ENCODE results near the gene RPGR. TPM values are rescaled to one million over a fixed set of nuclear protein-coding genes. Genes with fewer than 3 reads are reported as not detected.

RPGR gene
- total and polyA plus RNA-seq, 3 donors from 2014 or later, result 8.0 to 25.6 (median 21.0) TPM

GRCh38 chrX:38368774-38369173, 41.5 kb upstream of the RPGR start:
- Histone ChIP-seq H3K27ac (no peak overlapping the region), H3K4me1 (no peaks in the 10 kb centered on the region), H3K4me3 (no peak overlapping the region), H3K9me3 (no peaks in the 10 kb centered on the region), H3K36me3 (ENCODE audit: low read depth, missing control alignments) (no peaks in the 10 kb centered on the region), H3K27me3 (no peaks in the 10 kb centered on the region)
- no peak for DNase-seq
- intact Hi-C loops (cut with DNase I; ENCODE audit: low total_unique reads), result no loop called here
- 50 to 82% methylated on average over 1 to 2 of the region's 2 CpGs for WGBS, 2 donors
- TF ChIP-seq CTCF (IDR thresholded peaks at IDR 0.05), result no peak
- no peak for TF ChIP-seq POLR2A (IDR thresholded peaks at IDR 0.05)

- no peaks in the 10 kb centered on the region for H3K27me3 ChIP-seq
- H3K9me3 ChIP-seq, result no peaks in the 10 kb centered on the region
- no peaks in the 10 kb centered on the region for H3K36me3 ChIP-seq (ENCODE audit: low read depth, missing control alignments)
- no peak for DNase-seq
- H3K27ac ChIP-seq, result no peak overlapping the region
- no peaks in the 10 kb centered on the region for H3K4me1 ChIP-seq
- 74 to 84% methylated on average over 2 to 3 of the region's 3 CpGs for WGBS, 2 donors
- TF ChIP-seq POLR2A (IDR thresholded peaks at IDR 0.05), result no peak
- no peak for TF ChIP-seq CTCF (IDR thresholded peaks at IDR 0.05)
- no peak overlapping the region for H3K4me3 ChIP-seq
- intact Hi-C loops (cut with DNase I; ENCODE audit: low total_unique reads), result no loop called here
Observed at GRCh38 chrX:38365954-38366353, 38.6 kb upstream of the RPGR start.

GRCh38 chrX:38363046-38363445, 35.7 kb upstream of the RPGR start:
- Histone ChIP-seq H3K4me3 (no peak overlapping the region), H3K4me1 (no peaks in the 10 kb centered on the region), H3K36me3 (ENCODE audit: low read depth, missing control alignments) (no peaks in the 10 kb centered on the region), H3K9me3 (no peaks in the 10 kb centered on the region), H3K27me3 (no peaks in the 10 kb centered on the region), H3K27ac (no peak overlapping the region)
- intact Hi-C loops (cut with DNase I; ENCODE audit: low total_unique reads), result no loop called here
- no peak for DNase-seq
- TF ChIP-seq POLR2A (IDR thresholded peaks at IDR 0.05) (no peak), CTCF (IDR thresholded peaks at IDR 0.05) (no peak)

GRCh38 chrX:38357747-38358673, 30.7 kb upstream of the RPGR start:
- Histone ChIP-seq H3K9me3 (no peaks in the 10 kb centered on the region), H3K4me1 (no peaks in the 10 kb centered on the region), H3K27ac (no peak overlapping the region), H3K27me3 (no peaks in the 10 kb centered on the region), H3K36me3 (ENCODE audit: low read depth, missing control alignments) (no peaks in the 10 kb centered on the region), H3K4me3 (no peak overlapping the region)
- WGBS, 2 donors, result 48 to 52% methylated on average over 4 of the region's 4 CpGs
- intact Hi-C loops (cut with DNase I; ENCODE audit: low total_unique reads), result no loop called here
- DNase-seq, result no peak
- TF ChIP-seq POLR2A (IDR thresholded peaks at IDR 0.05), result no peak

GRCh38 chrX:38356401-38356800, 29.1 kb upstream of the RPGR start:
- H3K4me3 ChIP-seq, result no peak overlapping the region
- intact Hi-C loops (cut with DNase I; ENCODE audit: low total_unique reads), result no loop called here
- H3K27me3 ChIP-seq, result no peaks in the 10 kb centered on the region
- H3K36me3 ChIP-seq (ENCODE audit: low read depth, missing control alignments), result no peaks in the 10 kb centered on the region
- WGBS, 2 donors, result 90 to 91% methylated on average over 8 of the region's 8 CpGs
- no peak for DNase-seq
- H3K9me3 ChIP-seq, result no peaks in the 10 kb centered on the region
- TF ChIP-seq CTCF (IDR thresholded peaks at IDR 0.05), result no peak
- no peak for TF ChIP-seq POLR2A (IDR thresholded peaks at IDR 0.05)
- H3K27ac ChIP-seq, result no peak overlapping the region
- H3K4me1 ChIP-seq, result no peaks in the 10 kb centered on the region

All from testis (tissue), 3 donors.